ENCODE measurements around the gene FOXD4L1. TPM values are rescaled to one million over a fixed set of nuclear protein-coding genes. Genes with fewer than 3 reads are reported as not detected.

Gene FOXD4L1
- total RNA-seq = under 0.01 TPM in 1 of 2 replicates, not detected in the other

GRCh38 chr2:113498365-113498764 lies at the start of gene FOXD4L1:
Gene FOXD4L1 (plus strand): TSS chr2:113498665. CDS start chr2:113499257, 592 bp downstream.

Other genes with a start within 250 kb of the FOXD4L1 start
- under 0.01 TPM in 1 of 2 replicates, not detected in the other for gene PAX8, start 219.7 kb upstream of the FOXD4L1 start, total RNA-seq
- 37.7 and 55.3 TPM in 2 replicates for gene ZNG1B, start 61.0 kb upstream of the FOXD4L1 start, total RNA-seq
- gene RABL2A, start 128.6 kb downstream of the FOXD4L1 start, total RNA-seq = 4.5 and 7.4 TPM in 2 replicates